Measurements from ENCODE around the gene CNOT6L. TPM values are rescaled to one million over a fixed set of nuclear protein-coding genes. Genes with fewer than 3 reads are reported as not detected.

The CNOT6L gene
- total and polyA plus RNA-seq, 2 of the 13 experiments (the other 11 are each of a cell fraction or from before 2014, with no cell fraction given): 7.9 to 13.5 TPM

- TF ChIP-seq BRF2 (CRISPR knock-in tag; IDR thresholded peaks at IDR 0.05): 0 out of 2 replicates have a peak, but pooled peaks have one; percentile 76
- no peak for TF ChIP-seq ZBTB1 (CRISPR knock-in tag; IDR thresholded peaks at IDR 0.05; ENCODE audit: borderline replicate concordance)
- peak; percentile 58; the same call in 1 of the 2 replicates for TF ChIP-seq ZNF747 (CRISPR knock-in tag; IDR thresholded peaks at IDR 0.05; ENCODE audit: borderline replicate concordance)
- TF ChIP-seq MEIS2 (CRISPR knock-in tag; IDR thresholded peaks at IDR 0.05): peak; percentile 81
- TF ChIP-seq NRL (CRISPR knock-in tag; IDR thresholded peaks at IDR 0.05; ENCODE audit: borderline replicate concordance): peak; percentile 47; the same call in 1 of the 2 replicates
- TF ChIP-seq GPN1 (CRISPR knock-in tag; IDR thresholded peaks at IDR 0.05; ENCODE audit: borderline replicate concordance): no peak
- TF ChIP-seq ZBTB10 (CRISPR knock-in tag; IDR thresholded peaks at IDR 0.05; ENCODE audit: borderline replicate concordance): peak; percentile 49; the same call in 1 of the 2 replicates
- 0 out of 2 replicates have a peak, but pooled peaks have one; percentile 28 for TF ChIP-seq ZBTB7B (CRISPR knock-in tag; IDR thresholded peaks at IDR 0.05)
- TF ChIP-seq KLF6 (CRISPR knock-in tag; IDR thresholded peaks at IDR 0.05): 0 out of 2 replicates have a peak, but pooled peaks have one; percentile 32
- peak; percentile 48 for TF ChIP-seq GATAD1 (CRISPR knock-in tag; IDR thresholded peaks at IDR 0.05)
- TF ChIP-seq CSRNP1 (CRISPR knock-in tag; IDR thresholded peaks at IDR 0.05): peak; percentile 69; the same call in 1 of the 2 replicates
- TF ChIP-seq NR2F1 (CRISPR knock-in tag; IDR thresholded peaks at IDR 0.05): peak; percentile 38 to 55; a peak in 1 of 4 replicates
- TF ChIP-seq ZNF768 (CRISPR knock-in tag; IDR thresholded peaks at IDR 0.05): peak; percentile 92
- TF ChIP-seq ZBTB3 (CRISPR knock-in tag; IDR thresholded peaks at IDR 0.05; ENCODE audit: borderline replicate concordance, low read depth): peak; percentile 73; the same call in 1 of the 2 replicates
- peak; percentile 51; the same call in 1 of the 2 replicates for TF ChIP-seq SKIL (CRISPR knock-in tag; IDR thresholded peaks at IDR 0.05; ENCODE audit: borderline replicate concordance)
- no peak for TF ChIP-seq FOXK2 (IDR thresholded peaks at IDR 0.05)
- TF ChIP-seq SP5 (CRISPR knock-in tag; IDR thresholded peaks at IDR 0.05; ENCODE audit: borderline replicate concordance, low read depth): peak; percentile 60
- TF ChIP-seq ZKSCAN8 (CRISPR knock-in tag; IDR thresholded peaks at IDR 0.05; ENCODE audit: borderline replicate concordance): no peak
Observed at GRCh38 chr4:77819843-77820648, 878 bp upstream of the CNOT6L start (continued).
